Activated CD8-positive, alpha-beta T cell treated with anti-CD3 and anti-CD28 coated beads for 36 hours (primary cell): ENCODE measurements around the gene ANKRD23. TPM values are rescaled to one million over a fixed set of nuclear protein-coding genes. Genes with fewer than 3 reads are reported as not detected.

Source experiments
- ATAC-seq: fragments of 200-7000 bp; cut with Tn5 transposase; one replicate; pipeline ENCODE4 v1.10.0; 2021; ENCODE audit warnings: mild to moderate bottlenecking, moderate library complexity
- CTCF ChIA-PET: fragments of 350-600 bp; sonication (Branson Sonifier 250); formaldehyde crosslinking; loops from one replicate; lab custom pipeline; 2021; ENCODE audit warnings: antibody characterized with exemption; lab: Charles Lee
- POLR2A ChIA-PET: fragments of 350-600 bp; sonication (Branson Sonifier 250); formaldehyde crosslinking; loops from one replicate; lab custom pipeline; 2021; ENCODE audit warnings: antibody characterized with exemption; lab: Charles Lee
- DNase-seq: peaks from one replicate; pipeline ENCODE4 v3.0.0-alpha.2; 2020
- H3K27ac Mint-ChIP-seq: one replicate; pipeline ENCODE4 v1.8.0; 2021; ENCODE audit warnings: mild to moderate bottlenecking, mixed read lengths
- H3K27me3 Mint-ChIP-seq: one replicate; pipeline ENCODE4 v1.8.0; 2021; ENCODE audit warnings: mixed read lengths
- H3K36me3 Mint-ChIP-seq: one replicate; pipeline ENCODE4 v1.8.0; 2021; ENCODE audit warnings: low read depth, mixed read lengths
- H3K4me1 Mint-ChIP-seq: one replicate; pipeline ENCODE4 v1.8.0; 2021; ENCODE audit warnings: low read depth, mixed read lengths
- H3K4me3 Mint-ChIP-seq: one replicate; pipeline ENCODE4 v1.8.0; 2021; ENCODE audit warnings: mild to moderate bottlenecking, moderate library complexity, mixed read lengths
- H3K9me3 Mint-ChIP-seq: one replicate; pipeline ENCODE4 v1.8.0; 2021; ENCODE audit warnings: mixed read lengths
- CTCF ChIP-seq: fragments of 200-600 bp; IDR thresholded peaks from one replicate; pipeline ENCODE4 v1.8.0; 2022; ENCODE audit warnings: antibody characterized with exemption, mild to moderate bottlenecking
- intact Hi-C: fragments of 100-400 bp; cut with micrococcal nuclease; formaldehyde crosslinking; loops from one replicate; pipeline ENCODE4 v1.10.0; 2022
- total RNA-seq, 2 experiments: library from RNA; stranded (reverse); gene quantifications; one replicate each; pipeline ENCODE4 v1.2.3, GENCODE V29; 2021

ANKRD23 gene
- total RNA-seq, 2 experiments from 2014 or later: 5.3 to 5.7 TPM

GRCh38 chr2:96852667-96853066 lies 8.8 kb upstream of the ANKRD23 start:
- Mint-ChIP-seq H3K4me3 (no peak overlapping the region), H3K27ac (no peak overlapping the region), H3K4me1 (peaks cover 16% of the 10 kb centered on the region), H3K9me3 (no peaks in the 10 kb centered on the region), H3K36me3 (peaks cover 25% of the 10 kb centered on the region), H3K27me3 (no peaks in the 10 kb centered on the region)
- TF ChIP-seq CTCF: no peak
- POLR2A ChIA-PET: interaction anchor here (0.9 kb wide), 1 partner anchor 9 kb away, joined by 3 read pairs; the partner anchor contains the start of gene ANKRD23
- DNase-seq: no peak
- ATAC-seq: no peak
- intact Hi-C loops: no loop called here
- CTCF ChIA-PET: interaction anchor here (1.4 to 2.5 kb wide), 2 partner anchors 9 to 98 kb away, joined by 3 to 22 read pairs; partner anchors contain the start of gene ANKRD23

GRCh38 chr2:96848264-96848663 lies 4.4 kb upstream of the ANKRD23 start:
- Mint-ChIP-seq H3K27ac (no peak overlapping the region), H3K4me3 (no peak overlapping the region), H3K4me1 (no peaks in the 10 kb centered on the region), H3K27me3 (no peaks in the 10 kb centered on the region), H3K36me3 (peaks cover 17% of the 10 kb centered on the region), H3K9me3 (no peaks in the 10 kb centered on the region)
- ChIA-PET POLR2A (interaction anchor here (0.9 to 1.3 kb wide), 2 partner anchors 9 to 115 kb away, joined by 3 to 4 read pairs; partner anchors contain the start of gene ANKRD39), CTCF (interaction anchor here (1.3 to 4.3 kb wide), 3 partner anchors 10 to 103 kb away, joined by 3 to 18 read pairs (median 5); partner anchors contain the start of gene ANKRD39)
- DNase-seq: no peak
- no peak for TF ChIP-seq CTCF
- no peak for ATAC-seq
- intact Hi-C loops: no loop called here

GRCh38 chr2:96847586-96847985 lies 3.8 kb upstream of the ANKRD23 start:
- DNase-seq (no peak), ATAC-seq (no peak)
- peaks cover 11% of the 10 kb centered on the region for H3K36me3 Mint-ChIP-seq
- intact Hi-C loops: no loop called here
- H3K4me3 Mint-ChIP-seq: no peak overlapping the region
- H3K27me3 Mint-ChIP-seq: no peaks in the 10 kb centered on the region
- POLR2A ChIA-PET: interaction anchor here (0.9 to 1.5 kb wide), 3 partner anchors 9 to 13 kb away, joined by 3 to 7 read pairs (median 4); partner anchors contain the start of gene ANKRD39
- CTCF ChIA-PET: interaction anchor here (1.3 to 4.3 kb wide), 3 partner anchors 10 to 104 kb away, joined by 3 to 18 read pairs (median 5); partner anchors contain the start of gene ANKRD39
- H3K9me3 Mint-ChIP-seq: no peaks in the 10 kb centered on the region
- H3K27ac Mint-ChIP-seq: no peak overlapping the region
- no peaks in the 10 kb centered on the region for H3K4me1 Mint-ChIP-seq
- TF ChIP-seq CTCF: no peak

- no peak for TF ChIP-seq CTCF
- ChIA-PET POLR2A (interaction anchor here (0.9 to 1.5 kb wide), 2 partner anchors 10 to 12 kb away, joined by 3 to 7 read pairs; partner anchors contain the start of gene ANKRD39), CTCF (interaction anchor here (1.3 to 4.3 kb wide), 3 partner anchors 11 to 104 kb away, joined by 3 to 18 read pairs (median 5); partner anchors contain the start of gene ANKRD39)
- ATAC-seq: no peak
- Mint-ChIP-seq H3K9me3 (no peaks in the 10 kb centered on the region), H3K4me1 (no peaks in the 10 kb centered on the region), H3K27ac (no peak overlapping the region), H3K36me3 (peaks cover 8% of the 10 kb centered on the region), H3K4me3 (no peak overlapping the region), H3K27me3 (no peaks in the 10 kb centered on the region)
- DNase-seq: no peak
- intact Hi-C loops: no loop called here
Observed at GRCh38 chr2:96846825-96847224, 3.0 kb upstream of the ANKRD23 start.

DNA sequence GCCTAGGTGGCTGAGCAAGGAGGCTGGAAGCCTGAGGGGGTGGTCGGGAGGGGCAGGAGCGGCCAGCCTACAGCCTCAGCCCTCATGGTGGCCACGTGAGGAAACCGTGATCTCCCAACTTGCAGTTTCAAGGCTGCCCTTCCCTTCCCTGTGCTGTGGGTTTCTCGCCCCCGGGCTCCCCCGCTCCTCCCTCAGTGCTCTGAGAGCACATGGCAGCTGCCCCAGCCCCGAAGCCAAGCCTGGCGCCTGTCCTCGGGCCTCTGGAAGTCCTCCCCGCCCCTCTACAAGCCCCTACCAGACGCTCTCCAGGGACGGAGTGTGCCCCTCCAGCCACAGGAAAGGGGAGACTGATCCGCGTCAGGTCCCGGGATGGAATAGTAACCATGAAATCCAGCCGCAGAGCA lies 586 bp upstream of the ANKRD23 start:
- no peak overlapping the region for H3K27ac Mint-ChIP-seq
- no peak for TF ChIP-seq CTCF
- no peak overlapping the region for H3K4me3 Mint-ChIP-seq
- H3K9me3 Mint-ChIP-seq: no peaks in the 10 kb centered on the region
- ChIA-PET POLR2A (interaction anchor here (0.7 to 3.6 kb wide), 2 partner anchors 12 to 26 kb away, joined by 3 to 20 read pairs; partner anchors contain the start of gene ANKRD39), CTCF (interaction anchor here (1.4 to 4.0 kb wide), 3 partner anchors 8 to 12 kb away, joined by 3 to 29 read pairs (median 4); partner anchors contain the start of gene ANKRD39)
- no peaks in the 10 kb centered on the region for H3K27me3 Mint-ChIP-seq
- ATAC-seq (no peak), DNase-seq (no peak)
- H3K4me1 Mint-ChIP-seq: peaks cover 11% of the 10 kb centered on the region
- peaks cover 4% of the 10 kb centered on the region for H3K36me3 Mint-ChIP-seq
- intact Hi-C loops: no loop called here
